ENCODE data around the gene PAX7. TPM values are rescaled to one million over a fixed set of nuclear protein-coding genes. Genes with fewer than 3 reads are reported as not detected.

PAX7 gene
- total RNA-seq, 1 donor from 2014 or later, result not detected

- DNase-seq (ENCODE audit: low read depth in 2 of 2), result no peak
Measured at GRCh38 chr1:18794561-18794960, 163.9 kb downstream of the PAX7 start.

- no peak for DNase-seq (ENCODE audit: low read depth in 2 of 2)
Measured at GRCh38 chr1:18795002-18795689, 164.5 kb downstream of the PAX7 start.

- no peak for DNase-seq (ENCODE audit: low read depth in 2 of 2)
Measured at GRCh38 chr1:18796950-18797349, 166.3 kb downstream of the PAX7 start.

Other genes starting within 250 kb of the PAX7 start
- gene KLHDC7A, start 149.9 kb upstream of the PAX7 start, total RNA-seq, result not detected in 2 replicates
- gene TAS1R2, start 228.8 kb downstream of the PAX7 start, total RNA-seq, result not detected in 2 replicates